CD4-positive, alpha-beta T cell (primary cell): ENCODE measurements around the gene B4GALT1. TPM values are rescaled to one million over a fixed set of nuclear protein-coding genes. Genes with fewer than 3 reads are reported as not detected.

ENCODE experiments used
- ATAC-seq: fragments of 200-7000 bp; cut with Tn5 transposase; one replicate; pipeline ENCODE4 v1.10.0; 2022; ENCODE audit warnings: mild to moderate bottlenecking; ENCODE audit not compliant: poor library complexity
- CTCF ChIA-PET: fragments of 350-600 bp; sonication (Branson Sonifier 250); formaldehyde crosslinking; loops from one replicate; lab custom pipeline; 2021; ENCODE audit warnings: antibody characterized with exemption, inconsistent platforms; lab: Charles Lee
- POLR2A ChIA-PET: fragments of 350-600 bp; sonication (Branson Sonifier 250); formaldehyde crosslinking; loops from one replicate; lab custom pipeline; 2021; ENCODE audit warnings: antibody characterized with exemption, inconsistent platforms; lab: Charles Lee
- DNase-seq, 14 experiments: peaks; one replicate each; pipeline ENCODE4 v3.0.0-alpha.2; 2013 to 2020; ENCODE audit warnings: mixed read lengths in 2 of 14
- H3K27ac ChIP-seq, 2 donors: one replicate each; pipeline versions ENCODE4 v1.5.1 to v1.7.0; 2013; ENCODE audit warnings: low read length in 2 of 2, low read depth in 1 of 2, mild to moderate bottlenecking in 1 of 2
- H3K27me3 ChIP-seq, 2 experiments: 1 replicate in 1 of 2; 2 replicates in 1 of 2; pipeline versions ENCODE4 v1.6.1 to v1.7.0; 2013; ENCODE audit warnings: low read length in 2 of 2, control low read depth in 1 of 2, mild to moderate bottlenecking in 1 of 2, moderate library complexity in 1 of 2; ENCODE audit not compliant: insufficient read depth in 2 of 2, control insufficient read depth in 1 of 2
- H3K36me3 ChIP-seq: one replicate; pipeline ENCODE4 v1.6.1; 2013; ENCODE audit warnings: low read length, control low read depth; ENCODE audit not compliant: insufficient read depth
- H3K4me1 ChIP-seq: one replicate; pipeline ENCODE4 v1.6.1; 2013; ENCODE audit warnings: low read length, control low read depth; ENCODE audit not compliant: insufficient read depth
- H3K4me3 ChIP-seq: one replicate; pipeline ENCODE4 v1.5.1; 2013; ENCODE audit warnings: mild to moderate bottlenecking, low read length, moderate library complexity
- H3K9me3 ChIP-seq, 2 experiments: 1 replicate in 1 of 2; 2 replicates in 1 of 2; pipeline versions ENCODE4 v1.6.1 to v1.7.0; 2013; ENCODE audit warnings: low read length in 2 of 2, mild to moderate bottlenecking in 2 of 2, control low read depth in 1 of 2, moderate library complexity in 1 of 2; ENCODE audit not compliant: control insufficient read depth in 1 of 2, insufficient read depth in 1 of 2
- H3K27ac Mint-ChIP-seq: one replicate; pipeline ENCODE4 v1.8.0; 2020; ENCODE audit warnings: mixed read lengths
- H3K27me3 Mint-ChIP-seq: one replicate; pipeline ENCODE4 v1.8.0; 2021; ENCODE audit warnings: mixed read lengths
- H3K36me3 Mint-ChIP-seq: one replicate; pipeline ENCODE4 v1.8.0; 2021; ENCODE audit warnings: low read depth, mixed read lengths
- H3K4me1 Mint-ChIP-seq: one replicate; pipeline ENCODE4 v1.8.0; 2021; ENCODE audit warnings: low read depth, mixed read lengths
- H3K4me3 Mint-ChIP-seq: one replicate; pipeline ENCODE4 v1.8.0; 2020; ENCODE audit warnings: mild to moderate bottlenecking, mixed read lengths
- H3K9me3 Mint-ChIP-seq: one replicate; pipeline ENCODE4 v1.8.0; 2020; ENCODE audit warnings: mixed read lengths
- intact Hi-C, 2 experiments: fragments of 100-400 bp; cut with DNase I in 1 of 2; cut with micrococcal nuclease in 1 of 2; formaldehyde crosslinking; loops; one replicate each; pipeline versions ENCODE4 v1.15.1 to v1.9.0; 2023 to 2025; cut with DNase I, micrococcal nuclease
- total RNA-seq, 174 experiments: library from RNA in 2 of 174; stranded (reverse) in 2 of 174; gene quantifications; one replicate each; pipeline ENCODE4 v1.2.3 and lab custom pipeline; 2021 to 2026
- TF ChIP-seq, protein P1 (sequence below): fragments of 200-600 bp; IDR thresholded peaks from one replicate; pipeline ENCODE4 v1.8.0; 2022; ENCODE audit warnings: antibody characterized with exemption, mild to moderate bottlenecking

Gene B4GALT1
- total RNA-seq, 2 experiments from 2014 or later, result 74.7 to 77.0 TPM

DNA sequence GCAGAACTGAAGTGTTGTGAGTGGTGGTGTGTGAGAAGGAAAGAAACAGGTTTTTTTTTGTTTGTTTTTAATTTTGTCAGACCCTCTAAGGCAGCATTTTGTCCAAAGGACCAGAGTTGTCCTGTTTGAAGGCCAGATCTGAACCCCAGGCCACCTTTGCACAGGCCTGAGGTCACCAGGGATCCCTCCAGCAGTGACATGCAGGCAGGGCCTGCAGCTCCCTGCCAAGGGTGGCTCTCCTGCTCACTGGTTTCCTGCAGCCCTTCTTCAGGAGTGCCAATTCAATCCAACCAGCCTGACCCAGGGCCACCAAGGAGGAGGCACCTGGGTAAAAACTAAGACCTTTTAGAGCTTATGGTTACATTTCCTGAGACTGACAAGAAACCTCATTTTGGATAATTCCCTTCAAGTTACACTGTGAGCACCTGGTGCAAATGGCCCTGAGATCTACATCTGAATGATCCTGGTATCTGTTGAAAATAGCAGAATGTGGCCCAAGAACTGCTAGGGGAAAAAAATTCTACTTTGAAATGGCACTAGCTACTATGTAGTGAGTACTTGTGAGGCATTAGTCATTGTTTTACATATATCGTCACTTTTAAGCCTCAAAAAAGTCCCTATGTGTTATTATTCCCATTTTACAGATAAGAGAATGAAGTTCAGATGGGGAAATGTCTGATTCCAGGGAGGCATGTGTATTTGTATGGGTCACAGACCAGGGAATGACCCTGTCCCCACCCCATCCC lies 57.1 kb downstream of the B4GALT1 start:
- DNase-seq, result no peak
- POLR2A ChIA-PET, result no interaction called here
- Mint-ChIP-seq H3K9me3 (no peaks in the 10 kb centered on the region), H3K27me3 (no peaks in the 10 kb centered on the region), H3K4me1 (peaks cover 8% of the 10 kb centered on the region), H3K36me3 (peaks cover 52% of the 10 kb centered on the region), H3K27ac (no peak overlapping the region), H3K4me3 (no peak overlapping the region)
- H3K27me3 ChIP-seq, result no peaks in the 10 kb centered on the region
- ATAC-seq, result no peak
- H3K36me3 ChIP-seq, result peaks cover 43% of the 10 kb centered on the region
- intact Hi-C loops, result loop anchor here in 1 of 2 experiments (10.0 kb wide), 1 partner anchor 55 kb away; the partner anchor contains the start of gene B4GALT1
- no peak overlapping the region for H3K4me3 ChIP-seq
- H3K27ac ChIP-seq, result peak overlapping the region; percentile 8 to 18
- H3K9me3 ChIP-seq, result no peaks in the 10 kb centered on the region
- TF ChIP-seq, protein P1, sequence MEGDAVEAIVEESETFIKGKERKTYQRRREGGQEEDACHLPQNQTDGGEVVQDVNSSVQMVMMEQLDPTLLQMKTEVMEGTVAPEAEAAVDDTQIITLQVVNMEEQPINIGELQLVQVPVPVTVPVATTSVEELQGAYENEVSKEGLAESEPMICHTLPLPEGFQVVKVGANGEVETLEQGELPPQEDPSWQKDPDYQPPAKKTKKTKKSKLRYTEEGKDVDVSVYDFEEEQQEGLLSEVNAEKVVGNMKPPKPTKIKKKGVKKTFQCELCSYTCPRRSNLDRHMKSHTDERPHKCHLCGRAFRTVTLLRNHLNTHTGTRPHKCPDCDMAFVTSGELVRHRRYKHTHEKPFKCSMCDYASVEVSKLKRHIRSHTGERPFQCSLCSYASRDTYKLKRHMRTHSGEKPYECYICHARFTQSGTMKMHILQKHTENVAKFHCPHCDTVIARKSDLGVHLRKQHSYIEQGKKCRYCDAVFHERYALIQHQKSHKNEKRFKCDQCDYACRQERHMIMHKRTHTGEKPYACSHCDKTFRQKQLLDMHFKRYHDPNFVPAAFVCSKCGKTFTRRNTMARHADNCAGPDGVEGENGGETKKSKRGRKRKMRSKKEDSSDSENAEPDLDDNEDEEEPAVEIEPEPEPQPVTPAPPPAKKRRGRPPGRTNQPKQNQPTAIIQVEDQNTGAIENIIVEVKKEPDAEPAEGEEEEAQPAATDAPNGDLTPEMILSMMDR, result no peak
- CTCF ChIA-PET, result no interaction called here
- no peaks in the 10 kb centered on the region for H3K4me1 ChIP-seq

DNA sequence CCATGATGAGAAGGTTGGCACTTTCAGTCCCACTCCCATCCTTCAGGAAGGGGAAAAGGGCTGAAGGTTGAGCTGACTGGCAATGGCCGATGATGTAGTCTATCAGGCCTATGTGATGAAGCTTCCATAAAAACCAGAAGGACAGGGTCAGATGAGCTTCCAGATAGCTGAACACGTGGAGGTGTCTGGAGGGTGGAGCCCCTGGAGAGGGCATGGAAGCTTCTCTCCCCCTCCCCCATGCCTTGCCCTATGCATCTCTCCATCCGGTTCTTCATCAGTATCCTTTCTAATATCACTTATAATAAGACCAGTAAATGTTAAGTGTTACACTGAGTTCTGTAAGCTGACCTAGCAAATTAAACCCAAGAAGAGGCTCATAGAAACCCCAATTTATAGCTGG lies 58.0 kb downstream of the B4GALT1 start:
- no peak for ATAC-seq
- ChIA-PET CTCF (no interaction called here), POLR2A (no interaction called here)
- Mint-ChIP-seq H3K36me3 (peaks cover 43% of the 10 kb centered on the region), H3K27ac (no peak overlapping the region), H3K4me1 (peaks cover 4% of the 10 kb centered on the region), H3K4me3 (no peak overlapping the region), H3K27me3 (no peaks in the 10 kb centered on the region), H3K9me3 (no peaks in the 10 kb centered on the region)
- Histone ChIP-seq H3K27ac (no peak overlapping the region), H3K36me3 (peaks cover 34% of the 10 kb centered on the region), H3K4me1 (no peaks in the 10 kb centered on the region), H3K4me3 (no peak overlapping the region), H3K9me3 (no peaks in the 10 kb centered on the region), H3K27me3 (no peaks in the 10 kb centered on the region)
- DNase-seq, result no peak
- TF ChIP-seq, protein P1, result no peak
- intact Hi-C loops, result no loop called here

DNA sequence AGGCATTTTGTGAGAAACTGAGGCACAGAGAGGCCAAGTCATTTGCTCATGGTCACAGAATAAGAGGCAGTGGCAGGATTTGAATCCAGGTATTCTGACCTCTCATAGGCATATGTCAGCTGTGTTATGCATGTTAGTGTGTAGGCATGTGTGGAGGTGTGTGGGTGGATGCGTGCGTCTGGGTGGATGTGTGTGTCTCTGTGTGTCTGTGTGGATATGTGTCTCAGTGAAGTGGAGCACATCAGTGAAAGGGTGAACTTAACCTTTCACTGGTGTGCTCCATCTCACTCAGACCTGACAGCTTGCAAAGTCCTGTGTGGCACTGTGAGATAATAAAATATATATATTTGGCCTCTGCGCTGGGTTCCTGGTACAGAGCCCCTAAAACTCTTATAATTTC lies 58.7 kb downstream of the B4GALT1 start:
- H3K27ac Mint-ChIP-seq, result peak overlapping the region; percentile 19

More for the DNA sequence above, 58.7 kb downstream of the B4GALT1 start:
- ChIA-PET POLR2A (no interaction called here), CTCF (no interaction called here)
- H3K4me1 ChIP-seq, result no peaks in the 10 kb centered on the region
- Mint-ChIP-seq H3K4me3 (no peak overlapping the region), H3K4me1 (no peaks in the 10 kb centered on the region), H3K27me3 (no peaks in the 10 kb centered on the region), H3K9me3 (no peaks in the 10 kb centered on the region), H3K36me3 (peaks cover 37% of the 10 kb centered on the region)
- ATAC-seq, result no peak
- H3K4me3 ChIP-seq, result no peak overlapping the region
- no peak overlapping the region for H3K27ac ChIP-seq
- H3K9me3 ChIP-seq, result no peaks in the 10 kb centered on the region
- intact Hi-C loops, result no loop called here
- TF ChIP-seq, protein P1, result no peak
- DNase-seq, result no peak
- H3K27me3 ChIP-seq, result no peaks in the 10 kb centered on the region
- peaks cover 27% of the 10 kb centered on the region for H3K36me3 ChIP-seq
